DOHH2 (cell line): Measurements from ENCODE around the gene ZBTB7C.

Experiments
- EZH2phosphoT487 ChIP-seq: fragments of 200-600 bp; sonication (generic); IDR thresholded peaks from 2 replicates; pipeline ENCODE4 v1.6.1; 2017; ENCODE audit warnings: borderline replicate concordance, mild to moderate bottlenecking, antibody characterized with exemption, low read length, moderate library complexity, mixed read lengths
- TF ChIP-seq, protein P1 (sequence below): fragments of 200-600 bp; sonication (generic); IDR thresholded peaks from one replicate; pipeline ENCODE4 v1.5.1; 2014; ENCODE audit warnings: antibody characterized with exemption, mild to moderate bottlenecking, low read depth, low read length; ENCODE audit not compliant: poor library complexity, severe bottlenecking

- TF ChIP-seq, protein P1, sequence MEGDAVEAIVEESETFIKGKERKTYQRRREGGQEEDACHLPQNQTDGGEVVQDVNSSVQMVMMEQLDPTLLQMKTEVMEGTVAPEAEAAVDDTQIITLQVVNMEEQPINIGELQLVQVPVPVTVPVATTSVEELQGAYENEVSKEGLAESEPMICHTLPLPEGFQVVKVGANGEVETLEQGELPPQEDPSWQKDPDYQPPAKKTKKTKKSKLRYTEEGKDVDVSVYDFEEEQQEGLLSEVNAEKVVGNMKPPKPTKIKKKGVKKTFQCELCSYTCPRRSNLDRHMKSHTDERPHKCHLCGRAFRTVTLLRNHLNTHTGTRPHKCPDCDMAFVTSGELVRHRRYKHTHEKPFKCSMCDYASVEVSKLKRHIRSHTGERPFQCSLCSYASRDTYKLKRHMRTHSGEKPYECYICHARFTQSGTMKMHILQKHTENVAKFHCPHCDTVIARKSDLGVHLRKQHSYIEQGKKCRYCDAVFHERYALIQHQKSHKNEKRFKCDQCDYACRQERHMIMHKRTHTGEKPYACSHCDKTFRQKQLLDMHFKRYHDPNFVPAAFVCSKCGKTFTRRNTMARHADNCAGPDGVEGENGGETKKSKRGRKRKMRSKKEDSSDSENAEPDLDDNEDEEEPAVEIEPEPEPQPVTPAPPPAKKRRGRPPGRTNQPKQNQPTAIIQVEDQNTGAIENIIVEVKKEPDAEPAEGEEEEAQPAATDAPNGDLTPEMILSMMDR = no peak
- TF ChIP-seq EZH2phosphoT487 = no peak
Measured at GRCh38 chr18:48091869-48092497, 317.2 kb downstream of the ZBTB7C start.
